ENCODE results near the gene RNF31. TPM values are rescaled to one million over a fixed set of nuclear protein-coding genes. Genes with fewer than 3 reads are reported as not detected.
"Not testable (repeated sequence)": the region's sequence is repeated elsewhere in the genome, so short reads cannot be mapped to it uniquely, and the experiment has no call there.

RNF31 gene
- total and polyA plus RNA-seq, 8 donors, result 53.2 to 523 (median 78.7) TPM

DNA sequence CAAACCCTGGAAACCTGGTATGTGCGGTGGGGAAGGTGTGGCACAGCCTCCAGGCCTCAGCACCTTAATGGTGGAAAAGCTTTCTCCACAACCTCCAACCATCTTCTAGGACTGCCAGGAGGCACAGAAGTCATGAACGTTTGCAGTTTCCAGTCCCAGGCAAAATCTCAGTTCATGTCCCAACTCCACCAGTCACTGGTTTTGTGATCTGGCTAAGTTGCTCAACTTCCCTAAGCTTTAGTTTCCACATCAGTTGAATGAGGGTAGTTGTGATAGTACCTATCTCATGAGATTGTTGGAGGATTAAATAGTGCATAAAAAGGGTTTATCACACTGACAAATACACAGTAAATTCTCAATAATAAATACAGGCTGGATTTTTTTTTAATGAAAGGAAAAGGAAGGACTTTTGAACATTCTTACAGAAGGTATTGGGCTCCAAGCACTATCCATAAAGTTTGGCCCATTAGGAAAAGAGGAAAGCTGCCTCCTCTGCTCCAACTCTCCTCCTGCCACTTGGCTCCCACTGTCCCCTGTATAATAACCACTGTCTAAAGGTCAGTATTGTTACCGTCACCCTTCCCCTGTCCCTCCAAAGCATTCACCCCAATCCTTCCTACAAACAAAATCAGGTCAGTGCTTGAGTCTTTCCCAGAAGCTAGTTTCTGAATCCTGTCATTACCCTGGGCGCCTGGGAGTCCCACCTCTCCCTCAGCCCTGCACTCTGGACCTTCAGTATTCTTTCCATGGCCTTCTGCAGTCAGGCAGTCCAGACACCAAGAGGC lies 46.9 kb upstream of the RNF31 start:
- Histone ChIP-seq H3K36me3 (peaks cover 0 to 60% (median 47%) of the 10 kb centered on the region in 4 donors), H3K9me3 (no peaks in the 10 kb centered on the region), H3K4me1 (peaks cover 0 to 13% (median 11%) of the 10 kb centered on the region in 4 donors), H3K27ac (no peak overlapping the region), H3K4me3 (no peak overlapping the region), H3K27me3 (no peaks in the 10 kb centered on the region)
- intact Hi-C loops (cut with DNase I; ENCODE audit: low total_unique reads), result loop anchor here (10.0 kb wide), 1 partner anchor 46 kb away; the partner anchor contains the start of gene CARMIL3
- TF ChIP-seq POLR2AphosphoS5 (IDR thresholded peaks at IDR 0.05) (no peak), POLR2A (IDR thresholded peaks at IDR 0.05) (no peak), EP300 (IDR thresholded peaks at IDR 0.05) (no peak)
- TF ChIP-seq, protein P1, sequence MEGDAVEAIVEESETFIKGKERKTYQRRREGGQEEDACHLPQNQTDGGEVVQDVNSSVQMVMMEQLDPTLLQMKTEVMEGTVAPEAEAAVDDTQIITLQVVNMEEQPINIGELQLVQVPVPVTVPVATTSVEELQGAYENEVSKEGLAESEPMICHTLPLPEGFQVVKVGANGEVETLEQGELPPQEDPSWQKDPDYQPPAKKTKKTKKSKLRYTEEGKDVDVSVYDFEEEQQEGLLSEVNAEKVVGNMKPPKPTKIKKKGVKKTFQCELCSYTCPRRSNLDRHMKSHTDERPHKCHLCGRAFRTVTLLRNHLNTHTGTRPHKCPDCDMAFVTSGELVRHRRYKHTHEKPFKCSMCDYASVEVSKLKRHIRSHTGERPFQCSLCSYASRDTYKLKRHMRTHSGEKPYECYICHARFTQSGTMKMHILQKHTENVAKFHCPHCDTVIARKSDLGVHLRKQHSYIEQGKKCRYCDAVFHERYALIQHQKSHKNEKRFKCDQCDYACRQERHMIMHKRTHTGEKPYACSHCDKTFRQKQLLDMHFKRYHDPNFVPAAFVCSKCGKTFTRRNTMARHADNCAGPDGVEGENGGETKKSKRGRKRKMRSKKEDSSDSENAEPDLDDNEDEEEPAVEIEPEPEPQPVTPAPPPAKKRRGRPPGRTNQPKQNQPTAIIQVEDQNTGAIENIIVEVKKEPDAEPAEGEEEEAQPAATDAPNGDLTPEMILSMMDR (IDR thresholded peaks at IDR 0.05), result no peak
- no peak for DNase-seq
- WGBS, 5 donors, result 78 to 94% (median 88%) methylated on average over 4 of the region's 4 CpGs

- H3K4me1 ChIP-seq, result peaks cover 0 to 7% (median 6%) of the 10 kb centered on the region in 4 donors
- 93 to 100% (median 95%) methylated on average over 3 of the region's 3 CpGs for WGBS, 5 donors
- no peak for TF ChIP-seq POLR2A (IDR thresholded peaks at IDR 0.05)
- TF ChIP-seq, protein P1 (IDR thresholded peaks at IDR 0.05), result no peak
- no peak for TF ChIP-seq POLR2AphosphoS5 (IDR thresholded peaks at IDR 0.05)
- TF ChIP-seq EP300 (IDR thresholded peaks at IDR 0.05), result no peak
- no peak for DNase-seq
- no peaks in the 10 kb centered on the region for H3K9me3 ChIP-seq
- intact Hi-C loops (cut with DNase I; ENCODE audit: low total_unique reads), result loop anchor here (10.0 kb wide), 1 partner anchor 46 kb away; the partner anchor contains the start of gene CARMIL3
- H3K27ac ChIP-seq, result no peak overlapping the region
- no peaks in the 10 kb centered on the region for H3K27me3 ChIP-seq
- H3K36me3 ChIP-seq, result peaks cover 0 to 60% (median 47%) of the 10 kb centered on the region in 4 donors
- H3K4me3 ChIP-seq, result no peak overlapping the region
Observed at GRCh38 chr14:24100982-24101494, 46.3 kb upstream of the RNF31 start.

DNA sequence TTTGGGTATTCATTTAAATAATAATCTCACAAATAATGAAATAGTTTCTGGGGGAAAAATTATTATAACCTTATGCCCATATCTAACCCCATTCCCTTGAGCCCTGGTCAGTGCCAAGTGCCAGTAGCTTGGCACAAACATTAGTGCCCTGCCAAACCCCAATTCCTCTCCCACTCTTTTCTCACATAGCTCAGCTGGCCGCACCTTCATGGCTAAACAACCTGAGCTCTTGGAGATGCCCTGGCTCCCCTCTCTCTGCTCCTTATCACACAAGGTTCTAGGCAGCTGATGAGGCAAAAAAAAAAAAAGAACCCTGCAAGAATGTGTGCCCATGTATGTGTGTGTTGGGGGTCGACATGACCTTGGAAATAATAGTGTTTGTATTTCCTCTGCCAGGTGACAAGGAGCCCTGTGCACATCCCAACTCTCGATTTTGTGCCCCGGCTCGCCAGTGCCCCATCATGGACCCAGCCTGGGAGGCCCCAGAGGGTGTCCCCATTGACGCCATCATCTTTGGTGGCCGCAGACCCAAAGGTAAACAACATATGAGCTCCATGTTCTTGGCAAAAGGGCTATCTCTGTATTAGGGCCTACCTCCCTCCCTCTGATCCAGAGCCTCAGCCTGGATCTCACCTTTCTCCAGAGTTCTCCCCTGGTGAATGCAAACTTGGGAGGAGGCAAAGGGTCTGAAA lies 44.8 kb upstream of the RNF31 start:
- TF ChIP-seq POLR2A (IDR thresholded peaks at IDR 0.05) (no peak), EP300 (IDR thresholded peaks at IDR 0.05) (no peak), POLR2AphosphoS5 (IDR thresholded peaks at IDR 0.05) (no peak)
- TF ChIP-seq, protein P1 (IDR thresholded peaks at IDR 0.05), result no peak
- Histone ChIP-seq H3K9me3 (no peaks in the 10 kb centered on the region), H3K4me3 (no peak overlapping the region), H3K27me3 (no peaks in the 10 kb centered on the region), H3K36me3 (peaks cover 0 to 60% (median 47%) of the 10 kb centered on the region in 4 donors), H3K4me1 (peaks cover 0 to 7% (median 6%) of the 10 kb centered on the region in 4 donors), H3K27ac (no peak overlapping the region)
- no peak for DNase-seq
- WGBS, 5 donors, result 69 to 87% (median 81%) methylated on average over 7 of the region's 7 CpGs
- intact Hi-C loops (cut with DNase I; ENCODE audit: low total_unique reads), result loop anchor here (10.0 kb wide), 1 partner anchor 48 kb away; the partner anchor contains the start of gene CARMIL3

DNA sequence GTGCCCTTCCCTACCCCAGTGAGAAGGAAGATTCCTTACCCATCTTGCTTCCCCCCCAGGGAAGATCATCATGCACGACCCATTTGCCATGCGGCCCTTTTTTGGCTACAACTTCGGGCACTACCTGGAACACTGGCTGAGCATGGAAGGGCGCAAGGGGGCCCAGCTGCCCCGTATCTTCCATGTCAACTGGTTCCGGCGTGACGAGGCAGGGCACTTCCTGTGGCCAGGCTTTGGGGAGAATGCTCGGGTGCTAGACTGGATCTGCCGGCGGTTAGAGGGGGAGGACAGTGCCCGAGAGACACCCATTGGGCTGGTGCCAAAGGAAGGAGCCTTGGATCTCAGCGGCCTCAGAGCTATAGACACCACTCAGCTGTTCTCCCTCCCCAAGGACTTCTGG lies 43.8 kb upstream of the RNF31 start:
- Histone ChIP-seq H3K27ac (no peak overlapping the region), H3K9me3 (no peaks in the 10 kb centered on the region), H3K36me3 (peaks cover 0 to 53% (median 40%) of the 10 kb centered on the region in 4 donors), H3K4me3 (no peak overlapping the region), H3K27me3 (no peaks in the 10 kb centered on the region), H3K4me1 (peaks cover 0 to 10% (median 6%) of the 10 kb centered on the region in 4 donors)
- WGBS, 5 donors, result 93 to 97% (median 95%) methylated on average over 12 to 13 of the region's 13 CpGs
- TF ChIP-seq POLR2AphosphoS5 (IDR thresholded peaks at IDR 0.05), result no peak
- no peak for TF ChIP-seq EP300 (IDR thresholded peaks at IDR 0.05)
- no peak for TF ChIP-seq POLR2A (IDR thresholded peaks at IDR 0.05)
- TF ChIP-seq, protein P1 (IDR thresholded peaks at IDR 0.05), result no peak
- no peak for DNase-seq
- intact Hi-C loops (cut with DNase I; ENCODE audit: low total_unique reads), result loop anchor here (10.0 kb wide), 1 partner anchor 49 kb away; the partner anchor contains the start of gene CARMIL3

DNA sequence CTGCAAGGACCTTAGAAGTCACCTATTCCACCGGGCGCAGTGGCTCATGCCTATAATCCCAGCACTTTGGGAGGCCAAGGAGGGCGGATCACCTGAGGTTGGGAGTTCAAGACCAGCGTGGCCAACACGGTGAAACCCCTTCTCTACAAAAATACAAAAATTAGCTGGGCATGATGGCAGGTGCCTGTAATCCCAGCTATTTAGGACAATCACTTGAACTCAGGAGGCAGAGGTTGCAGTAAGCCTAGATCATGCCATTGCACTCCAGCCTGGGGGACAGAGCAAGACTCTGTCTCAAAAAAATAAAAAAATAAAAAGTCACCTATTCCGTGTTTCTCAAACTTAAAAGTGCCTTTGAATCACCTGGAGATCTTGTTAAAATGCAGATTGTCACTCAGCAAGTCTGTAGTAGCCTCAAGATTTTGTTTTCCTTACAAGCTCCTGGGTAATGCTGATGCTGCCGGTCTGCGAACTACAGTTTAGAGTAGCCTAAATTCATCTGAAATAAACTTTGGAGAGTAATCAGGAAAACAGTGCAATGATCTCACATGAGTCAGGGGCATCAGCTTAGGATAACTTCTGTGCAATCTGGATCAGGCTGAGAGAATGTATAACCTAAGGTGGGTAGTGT lies 41.6 kb upstream of the RNF31 start:
- Histone ChIP-seq H3K4me1 (peaks cover 5 to 15% (median 8%) of the 10 kb centered on the region in 4 donors), H3K36me3 (peaks cover 0 to 31% (median 20%) of the 10 kb centered on the region in 4 donors)
- not testable (repeated sequence) for H3K27ac ChIP-seq, DNase-seq, H3K27me3 ChIP-seq, H3K9me3 ChIP-seq, H3K4me3 ChIP-seq
- intact Hi-C loops (cut with DNase I; ENCODE audit: low total_unique reads), result loop anchor here (10.0 kb wide), 1 partner anchor 51 kb away; the partner anchor contains the start of gene CARMIL3
- 84 to 93% (median 91%) methylated on average over 8 of the region's 8 CpGs for WGBS, 5 donors
